GM12801 (cell line): ENCODE measurements around the gene SEC61G.

Experiments
- CTCF ChIP-seq: IDR thresholded peaks from one replicate; pipeline ENCODE4 v1.5.1; 2011; ENCODE audit warnings: control low read depth; ENCODE audit not compliant: insufficient read length; ENCODE audit errors: extremely low read depth

SEC61G gene

GRCh38 chr7:54758702-54759592, at the start of gene SEC61G:
Gene SEC61G (minus strand): TSS chr7:54759211. CDS start chr7:54757588, 1,623 bp downstream.
- TF ChIP-seq CTCF, result no peak

DNA sequence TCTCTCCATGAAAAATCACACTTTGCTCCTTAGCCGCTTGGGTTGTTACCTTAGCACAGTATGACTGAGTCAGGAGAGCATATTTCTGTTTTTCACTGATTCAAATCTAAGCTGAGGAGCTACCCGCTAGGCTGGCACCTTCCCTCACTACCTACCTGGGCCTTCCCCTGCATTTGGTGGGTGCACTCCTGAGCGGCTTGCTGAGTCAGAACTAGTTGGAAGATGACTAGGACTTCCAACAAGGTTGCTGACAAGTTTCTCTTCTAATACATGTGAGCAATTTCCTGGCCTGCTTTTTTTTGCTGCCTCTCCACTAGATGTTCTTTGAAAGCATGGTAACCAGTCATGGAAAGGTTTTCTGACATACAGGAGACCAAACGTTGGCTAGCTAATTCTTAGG, 43.8 kb upstream of the SEC61G start:
- no peak for TF ChIP-seq CTCF

- TF ChIP-seq CTCF, result no peak
These were observed 43.1 kb upstream of the SEC61G start for GRCh38 chr7:54802114-54802513.

DNA sequence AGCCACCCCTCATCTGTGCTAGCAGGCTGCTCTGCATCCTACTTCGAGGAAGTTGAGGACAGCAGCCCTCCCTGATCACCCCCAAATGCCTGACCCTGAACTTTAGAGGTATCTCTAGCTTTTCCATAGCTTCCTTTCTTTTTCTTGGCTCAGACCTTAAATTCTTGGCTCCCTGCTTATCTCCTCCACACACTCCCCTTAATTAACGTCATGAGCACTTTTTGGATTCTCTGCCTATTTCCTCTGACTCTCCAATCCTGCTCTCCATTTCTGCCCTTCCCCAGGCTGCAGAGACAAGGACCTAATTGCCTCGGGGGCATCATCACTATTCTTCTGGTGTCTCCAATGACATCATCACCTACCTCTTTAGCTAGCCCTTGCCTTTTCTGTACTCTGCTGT, 40.8 kb upstream of the SEC61G start:
- no peak for TF ChIP-seq CTCF

- no peak for TF ChIP-seq CTCF
These were observed 39.5 kb upstream of the SEC61G start for GRCh38 chr7:54798530-54798929.

GRCh38 chr7:54796853-54797252, 37.8 kb upstream of the SEC61G start:
- no peak for TF ChIP-seq CTCF

GRCh38 chr7:54796150-54796549, 37.1 kb upstream of the SEC61G start:
- no peak for TF ChIP-seq CTCF
